ENCODE measurements around the gene MYBPC3. TPM values are rescaled to one million over a fixed set of nuclear protein-coding genes. Genes with fewer than 3 reads are reported as not detected.

The MYBPC3 gene
- total and polyA plus RNA-seq, 10 of the 15 experiments (the other 5 are each of a cell fraction or from before 2014, with no cell fraction given) = 0.03 to 0.08 (median 0.03) TPM; not detected in 7

DNA sequence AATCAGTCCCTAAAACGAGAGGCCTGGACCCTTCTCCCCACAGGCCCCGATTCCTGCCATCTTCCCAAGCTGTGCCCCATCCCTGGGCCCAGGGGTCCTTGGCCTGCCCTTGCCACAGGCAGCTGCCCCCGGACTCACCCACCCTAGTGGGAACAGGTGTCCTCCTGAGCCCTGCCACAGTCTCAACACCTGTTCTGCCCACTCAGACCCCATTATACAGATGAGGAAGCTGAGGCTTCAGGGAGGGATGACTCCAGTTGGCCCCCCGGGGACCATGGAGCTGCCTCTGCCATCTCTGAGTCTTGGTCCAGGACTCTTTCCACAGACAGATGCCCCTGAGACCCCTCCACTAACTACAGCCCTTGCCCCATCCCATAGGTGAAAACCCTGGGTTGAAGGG, 15.9 kb downstream of the MYBPC3 start:
- DNase-seq (ENCODE audit: low read depth, low spot score) (no peak), FAIRE-seq (no peak), ATAC-seq (no peak)
- intact Hi-C loops (cut with micrococcal nuclease; ENCODE audit: unreplicated experiment) = no loop called here
- 24% methylated on average over 4 of the region's 4 CpGs for WGBS (ENCODE audit: insufficient coverage, insufficient replicate concordance, low lambda C conversion rate, missing lambda C conversion rate)
- H3K4me3 ChIP-seq = no peak overlapping the region
- no peak overlapping the region for H3K4me2 ChIP-seq (ENCODE audit: control insufficient read depth, insufficient read depth)
- no peak overlapping the region for H3K9ac ChIP-seq (ENCODE audit: control insufficient read depth, insufficient read depth, low read length)
- POLR2A ChIA-PET = interaction anchor here (0.5 to 0.7 kb wide), 2 partner anchors 122 to 147 kb away, joined by 4 to 5 read pairs; partner anchors contain the start of gene DDB2
- H3K4me1 ChIP-seq (ENCODE audit: control insufficient read depth, insufficient read depth, low read length) = no peaks in the 10 kb centered on the region
- H3K27me3 ChIP-seq (replicated peaks in 1 of 2; ENCODE audit: control insufficient read depth in 2 of 2, insufficient read depth in 2 of 2, low read length in 1 of 2) = no peaks in the 10 kb centered on the region
- H3K36me3 ChIP-seq (ENCODE audit: control insufficient read depth in 2 of 2, insufficient read depth in 2 of 2, low read length in 1 of 2) = no peaks in the 10 kb centered on the region
- H2AFZ ChIP-seq (ENCODE audit: control insufficient read depth, low read depth, low read length) = no peak overlapping the region
- BruUV-seq (replicated peaks) = no TSS peak
- SMC1A ChIA-PET (ENCODE audit: uncharacterized antibody, unreplicated experiment) = interaction anchor here (0.5 kb wide), 1 partner anchor 74 kb away, joined by 3 read pairs; no protein-coding TSS in a partner anchor
- CTCF ChIA-PET = interaction anchor here (1.1 to 1.3 kb wide), 2 partner anchors 38 to 66 kb away, joined by 3 to 4 read pairs; no protein-coding TSS in a partner anchor
- in situ Hi-C loops (cut with MboI) = no loop called here
- H4K20me1 ChIP-seq (ENCODE audit: control insufficient read depth, insufficient read depth) = no peaks in the 10 kb centered on the region
- H3K9me3 ChIP-seq (replicated peaks; ENCODE audit: control insufficient read depth, insufficient read depth, low read length) = no peaks in the 10 kb centered on the region
- RAD21 ChIA-PET (ENCODE audit: unreplicated experiment) = no interaction called here
- no peak overlapping the region for H3K27ac ChIP-seq (ENCODE audit: control insufficient read depth, insufficient read depth)
- H3K79me2 ChIP-seq (ENCODE audit: control insufficient read depth, insufficient read depth, low read length) = no peaks in the 10 kb centered on the region
- TF ChIP-seq, protein P1, sequence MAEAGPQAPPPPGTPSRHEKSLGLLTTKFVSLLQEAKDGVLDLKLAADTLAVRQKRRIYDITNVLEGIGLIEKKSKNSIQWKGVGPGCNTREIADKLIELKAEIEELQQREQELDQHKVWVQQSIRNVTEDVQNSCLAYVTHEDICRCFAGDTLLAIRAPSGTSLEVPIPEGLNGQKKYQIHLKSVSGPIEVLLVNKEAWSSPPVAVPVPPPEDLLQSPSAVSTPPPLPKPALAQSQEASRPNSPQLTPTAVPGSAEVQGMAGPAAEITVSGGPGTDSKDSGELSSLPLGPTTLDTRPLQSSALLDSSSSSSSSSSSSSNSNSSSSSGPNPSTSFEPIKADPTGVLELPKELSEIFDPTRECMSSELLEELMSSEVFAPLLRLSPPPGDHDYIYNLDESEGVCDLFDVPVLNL (IDR thresholded peaks at IDR 0.05; ENCODE audit: low read depth, low read length) = no peak
- TF ChIP-seq POLR2AphosphoS5 (IDR thresholded peaks at IDR 0.05; ENCODE audit: low read length) = no peak
- no peak for TF ChIP-seq HCFC1 (IDR thresholded peaks at IDR 0.05; ENCODE audit: low read length)
- TF ChIP-seq CHD2 (IDR thresholded peaks at IDR 0.05; ENCODE audit: borderline replicate concordance, low read depth, low read length) = no peak
- TF ChIP-seq RELB (IDR thresholded peaks at IDR 0.05; ENCODE audit: low read depth) = no peak
- no peak for TF ChIP-seq MEF2A (IDR thresholded peaks at IDR 0.05; ENCODE audit: insufficient read depth, low read depth, low read length)
- no peak for TF ChIP-seq SMC3 (IDR thresholded peaks at IDR 0.05; ENCODE audit: borderline replicate concordance, low read length)
- no peak for TF ChIP-seq FOXK2 (IDR thresholded peaks at IDR 0.05)

Measured in GM12878 (cell line).